ENCODE data around the gene COL5A2.

- TF ChIP-seq CTCF (IDR thresholded peaks at IDR 0.05) (no peak), EZH2 (IDR thresholded peaks at IDR 0.05) (no peak)
Observed at GRCh38 chr2:189153619-189154018, 25.9 kb downstream of the COL5A2 start.
